GM12865 (cell line): Measurements from ENCODE around the gene TXLNB.

Experiments used
- DNase-seq: peaks from one replicate; pipeline ENCODE4 v3.0.0; 2010; ENCODE audit warnings: low read depth
- H3K4me3 ChIP-seq: 2 replicates; pipeline ENCODE4 v1.5.1; 2011; ENCODE audit warnings: mild to moderate bottlenecking, low read depth, low read length, control low read depth
- CTCF ChIP-seq: IDR thresholded peaks from 2 replicates; pipeline ENCODE4 v1.5.1; 2011; ENCODE audit warnings: low read length, control low read depth, low read depth, inconsistent platforms; ENCODE audit not compliant: insufficient read depth; ENCODE audit errors: missing control alignments

TXLNB gene

DNA sequence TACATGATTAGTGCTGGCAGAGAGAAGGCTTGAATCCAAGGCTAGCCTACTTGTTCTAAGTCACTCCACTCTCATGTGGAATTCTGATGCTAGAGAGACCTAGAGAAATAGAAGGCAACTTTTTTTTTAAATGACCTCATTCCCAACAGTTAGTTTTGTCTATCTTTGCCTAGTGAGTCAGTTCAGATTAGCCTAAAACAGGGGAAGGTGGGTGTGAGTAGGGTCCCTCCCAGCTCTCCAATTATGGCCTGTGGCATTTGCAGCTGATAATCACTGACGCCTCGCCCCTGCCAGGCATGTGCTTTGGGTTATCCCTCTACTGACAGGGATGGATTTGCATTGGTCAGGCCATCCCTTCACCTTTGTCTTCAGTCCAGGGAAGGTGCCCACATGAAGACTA lies 13.6 kb downstream of the TXLNB start:
- TF ChIP-seq CTCF, result no peak
- no peak overlapping the region for H3K4me3 ChIP-seq
- no peak for DNase-seq

DNA sequence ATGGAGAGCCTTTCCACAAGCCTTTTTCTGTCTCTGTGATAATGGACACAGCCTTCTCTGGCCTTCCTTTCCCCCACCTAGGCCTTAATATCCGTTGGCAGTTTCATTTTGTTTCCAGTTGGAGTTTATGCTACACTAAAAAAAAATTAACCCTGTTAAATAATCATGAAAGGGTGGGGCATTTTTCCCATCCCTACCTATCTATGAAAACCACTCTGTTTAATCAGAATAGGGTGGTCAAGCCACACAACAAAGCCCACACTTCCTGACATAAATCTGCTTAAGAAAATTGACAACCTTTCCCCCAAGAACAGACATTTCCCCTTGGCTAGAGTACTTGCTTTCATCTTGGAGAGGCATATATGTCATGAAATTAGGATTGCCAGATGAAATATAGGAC lies 14.2 kb downstream of the TXLNB start:
- TF ChIP-seq CTCF, result no peak
- no peak for DNase-seq
- no peak overlapping the region for H3K4me3 ChIP-seq

DNA sequence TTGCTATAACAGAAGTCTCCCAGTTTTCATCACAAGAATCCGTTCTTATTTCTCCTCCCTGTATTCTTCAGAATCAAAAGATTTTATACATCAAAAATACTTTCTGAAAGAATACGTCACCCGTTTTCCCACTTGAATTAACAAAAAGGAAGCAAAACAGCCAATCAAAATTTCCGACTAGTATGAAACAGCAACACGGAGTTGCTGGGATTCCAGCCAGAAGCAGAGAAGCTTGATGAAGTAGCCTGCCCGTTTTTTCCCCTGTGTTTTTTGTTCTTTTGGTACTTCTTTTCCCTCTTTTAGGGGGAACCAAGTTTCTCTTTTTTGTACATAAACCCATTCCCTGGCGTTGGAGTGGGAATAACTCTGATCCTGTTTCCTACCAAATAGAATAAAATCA lies 14.6 kb downstream of the TXLNB start:
- no peak for TF ChIP-seq CTCF
- no peak for DNase-seq

GRCh38 chr6:139275279-139276055 lies 16.3 kb downstream of the TXLNB start:
- H3K4me3 ChIP-seq, result no peak overlapping the region
- no peak for TF ChIP-seq CTCF
- DNase-seq, result no peak

More for the DNA sequence above, 14.6 kb downstream of the TXLNB start:
- no peak overlapping the region for H3K4me3 ChIP-seq

DNA sequence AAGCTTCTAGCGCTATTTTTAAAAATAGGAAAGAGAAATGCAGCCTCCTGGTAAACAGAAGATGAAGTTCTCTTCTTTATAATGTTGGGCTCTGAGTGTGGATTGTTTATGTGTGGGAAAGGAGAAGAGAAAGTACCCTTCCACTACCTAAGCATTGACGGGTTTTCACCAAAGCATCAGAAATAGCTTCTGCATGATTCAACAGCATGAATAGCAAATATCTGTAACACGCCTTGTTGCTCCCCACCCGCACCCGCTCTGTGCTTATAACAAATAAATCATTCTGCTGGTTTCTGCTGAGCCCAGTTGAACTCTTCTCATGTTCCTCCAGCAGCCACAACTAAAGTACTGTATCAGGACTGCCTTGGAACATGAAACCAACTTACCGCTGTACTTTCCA lies 20.7 kb downstream of the TXLNB start:
- TF ChIP-seq CTCF, result no peak
- peak; percentile 60 for DNase-seq
- H3K4me3 ChIP-seq, result peak overlapping the region; percentile 13; the same call in 1 of the 2 replicates

- TF ChIP-seq CTCF, result no peak
- DNase-seq, result no peak
- peak overlapping the region; percentile 13 for H3K4me3 ChIP-seq
Measured at GRCh38 chr6:139270249-139270648, 21.5 kb downstream of the TXLNB start.

- DNase-seq, result no peak
- no peak for TF ChIP-seq CTCF
- no peak overlapping the region for H3K4me3 ChIP-seq
Measured at GRCh38 chr6:139265512-139266190, 26.1 kb downstream of the TXLNB start.
